SK-N-SH treated with all-trans-retinoic acid at 6 μM for 48 hours (cell line): ENCODE measurements around the gene CCNC.

Experiments used
- CREB5 ChIP-seq: fragments of 250-450 bp; sonication (Bioruptor Pico); IDR thresholded peaks from 2 replicates; pipeline ENCODE4 v1.5.1; 2020; ENCODE audit warnings: low read depth, mild to moderate bottlenecking, moderate library complexity
- ISL1 ChIP-seq: fragments of 250-450 bp; sonication (Bioruptor Pico); IDR thresholded peaks from 2 replicates; pipeline ENCODE4 v2.1.2; 2022; ENCODE audit warnings: mild to moderate bottlenecking, moderate library complexity
- PPARA ChIP-seq: fragments of 250-450 bp; sonication (Bioruptor Pico); IDR thresholded peaks from 2 replicates; pipeline ENCODE4 v1.5.0; 2020; ENCODE audit warnings: mild to moderate bottlenecking, borderline replicate concordance
- RARB ChIP-seq: fragments of 250-450 bp; sonication (Bioruptor Pico); IDR thresholded peaks from 2 replicates; pipeline ENCODE4 v1.8.0; 2021; ENCODE audit warnings: mild to moderate bottlenecking, moderate library complexity
- SNAI2 ChIP-seq: fragments of 250-450 bp; sonication (Bioruptor Pico); IDR thresholded peaks from 2 replicates; pipeline ENCODE4 v1.5.0; 2020; ENCODE audit warnings: mild to moderate bottlenecking, moderate library complexity
- TOX ChIP-seq: fragments of 250-450 bp; sonication (Bioruptor Pico); IDR thresholded peaks from 2 replicates; pipeline ENCODE4 v1.8.0; 2021; ENCODE audit warnings: mild to moderate bottlenecking, moderate library complexity, borderline replicate concordance
- TSHZ2 ChIP-seq: fragments of 250-450 bp; sonication (Bioruptor Pico); IDR thresholded peaks from 2 replicates; pipeline ENCODE4 v1.5.0; 2020; ENCODE audit warnings: mild to moderate bottlenecking, moderate library complexity
- ZFP3 ChIP-seq: fragments of 250-450 bp; sonication (Bioruptor Pico); IDR thresholded peaks from 2 replicates; pipeline ENCODE4 v1.5.0; 2020; ENCODE audit warnings: mild to moderate bottlenecking, moderate library complexity
- ZNF8 ChIP-seq: fragments of 450-650 bp; formaldehyde crosslinking; IDR thresholded peaks from 2 replicates; pipeline ENCODE4 v1.5.0; 2020; ENCODE audit warnings: mild to moderate bottlenecking, moderate library complexity

- no peak for TF ChIP-seq ZNF8
- no peak for TF ChIP-seq ISL1 (CRISPR knock-in tag)
- TF ChIP-seq PPARA (CRISPR knock-in tag): no peak
- TF ChIP-seq TSHZ2: no peak
- TF ChIP-seq RARB (CRISPR knock-in tag): no peak
- TF ChIP-seq CREB5: no peak
- TF ChIP-seq ZFP3: no peak
- TF ChIP-seq TOX (CRISPR knock-in tag): no peak
- no peak for TF ChIP-seq SNAI2
Measured at GRCh38 chr6:99611148-99611547, 42.7 kb upstream of the CCNC start.
